SIG-M5 treated with dmso at 0.1 percent for 504 hours (cell line): ENCODE measurements around the gene RSPH1.
A peak's percentile ranks its signal among the peaks of the same experiment; 100 is the strongest.

Experiments
- DNase-seq: peaks from one replicate; lab custom pipeline; 2025; ENCODE audit not compliant: unreplicated experiment; lab: John Stamatoyannopoulos, UW

Gene RSPH1

GRCh38 chr21:42467140-42467983 is 28.7 kb downstream of the RSPH1 start:
- peak; percentile 47 for DNase-seq

GRCh38 chr21:42466700-42467099 is 29.3 kb downstream of the RSPH1 start:
- DNase-seq, result no peak

- DNase-seq, result no peak
Observed at GRCh38 chr21:42465803-42466127, 30.3 kb downstream of the RSPH1 start.

- DNase-seq, result peak; percentile 60
Observed at GRCh38 chr21:42465008-42465802, 30.8 kb downstream of the RSPH1 start.

GRCh38 chr21:42463861-42464515 is 32.0 kb downstream of the RSPH1 start:
- peak; percentile 28 for DNase-seq

- no peak for DNase-seq
Observed at GRCh38 chr21:42461881-42462877, 33.8 kb downstream of the RSPH1 start.

- no peak for DNase-seq
Observed at GRCh38 chr21:42461185-42461520, 34.9 kb downstream of the RSPH1 start.

- no peak for DNase-seq
Observed at GRCh38 chr21:42460391-42461184, 35.4 kb downstream of the RSPH1 start.

- DNase-seq, result no peak
Observed at GRCh38 chr21:42459546-42460215, 36.3 kb downstream of the RSPH1 start.

GRCh38 chr21:42459082-42459460 is 37.0 kb downstream of the RSPH1 start:
- no peak for DNase-seq

- no peak for DNase-seq
Observed at GRCh38 chr21:42456457-42456856, 39.6 kb downstream of the RSPH1 start.

- no peak for DNase-seq
Observed at GRCh38 chr21:42455754-42456440, 40.1 kb downstream of the RSPH1 start.

GRCh38 chr21:42455196-42455595 is 40.8 kb downstream of the RSPH1 start:
- peak; percentile 39 for DNase-seq

- DNase-seq, result no peak
Observed at GRCh38 chr21:42454786-42455185, 41.2 kb downstream of the RSPH1 start.

- no peak for DNase-seq
Observed at GRCh38 chr21:42453986-42454570, 41.9 kb downstream of the RSPH1 start.

- no peak for DNase-seq
Observed at GRCh38 chr21:42453224-42453985, 42.6 kb downstream of the RSPH1 start.

GRCh38 chr21:42452401-42453223 is 43.4 kb downstream of the RSPH1 start:
- DNase-seq, result no peak
